DOHH2 (cell line): ENCODE results near the gene PRKN.

ENCODE experiments used
- EZH2phosphoT487 ChIP-seq: fragments of 200-600 bp; sonication (generic); IDR thresholded peaks from 2 replicates; pipeline ENCODE4 v1.6.1; 2017; ENCODE audit warnings: borderline replicate concordance, mild to moderate bottlenecking, antibody characterized with exemption, low read length, moderate library complexity, mixed read lengths
- TF ChIP-seq, protein P1 (sequence below): fragments of 200-600 bp; sonication (generic); IDR thresholded peaks from one replicate; pipeline ENCODE4 v1.5.1; 2014; ENCODE audit warnings: antibody characterized with exemption, mild to moderate bottlenecking, low read depth, low read length; ENCODE audit not compliant: poor library complexity, severe bottlenecking

DNA sequence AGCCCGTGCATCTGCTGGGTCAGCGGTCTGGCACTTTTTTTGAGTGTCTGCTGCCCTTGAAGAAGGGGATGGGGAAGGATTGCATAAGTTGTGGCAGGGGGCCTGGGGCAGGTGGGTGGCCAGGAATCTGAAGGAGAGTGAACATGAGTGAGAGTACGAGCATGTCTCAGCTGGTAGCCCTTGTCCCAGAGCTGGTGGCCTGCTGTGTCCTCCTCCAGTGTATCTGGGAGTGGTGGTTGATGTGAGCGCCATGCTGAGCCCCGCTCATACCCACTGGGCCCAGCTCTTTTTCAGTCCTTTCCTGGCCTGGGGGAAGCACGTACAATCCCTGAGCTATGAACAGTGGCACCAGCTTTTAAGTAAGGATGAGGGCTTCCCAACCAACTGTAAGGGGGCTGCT lies 1317.5 kb downstream of the PRKN start:
- TF ChIP-seq, protein P1, sequence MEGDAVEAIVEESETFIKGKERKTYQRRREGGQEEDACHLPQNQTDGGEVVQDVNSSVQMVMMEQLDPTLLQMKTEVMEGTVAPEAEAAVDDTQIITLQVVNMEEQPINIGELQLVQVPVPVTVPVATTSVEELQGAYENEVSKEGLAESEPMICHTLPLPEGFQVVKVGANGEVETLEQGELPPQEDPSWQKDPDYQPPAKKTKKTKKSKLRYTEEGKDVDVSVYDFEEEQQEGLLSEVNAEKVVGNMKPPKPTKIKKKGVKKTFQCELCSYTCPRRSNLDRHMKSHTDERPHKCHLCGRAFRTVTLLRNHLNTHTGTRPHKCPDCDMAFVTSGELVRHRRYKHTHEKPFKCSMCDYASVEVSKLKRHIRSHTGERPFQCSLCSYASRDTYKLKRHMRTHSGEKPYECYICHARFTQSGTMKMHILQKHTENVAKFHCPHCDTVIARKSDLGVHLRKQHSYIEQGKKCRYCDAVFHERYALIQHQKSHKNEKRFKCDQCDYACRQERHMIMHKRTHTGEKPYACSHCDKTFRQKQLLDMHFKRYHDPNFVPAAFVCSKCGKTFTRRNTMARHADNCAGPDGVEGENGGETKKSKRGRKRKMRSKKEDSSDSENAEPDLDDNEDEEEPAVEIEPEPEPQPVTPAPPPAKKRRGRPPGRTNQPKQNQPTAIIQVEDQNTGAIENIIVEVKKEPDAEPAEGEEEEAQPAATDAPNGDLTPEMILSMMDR, result no peak
- TF ChIP-seq EZH2phosphoT487, result no peak
